NCI-H1436 (cell line): ENCODE measurements around the gene CENPM.
A peak's percentile ranks its signal among the peaks of the same experiment; 100 is the strongest.

Experiments
- DNase-seq: peaks from one replicate; lab custom pipeline; 2025; lab: John Stamatoyannopoulos, UW

The CENPM gene

GRCh38 chr22:41932353-41932752, 14.6 kb downstream of the CENPM start:
- no peak for DNase-seq

GRCh38 chr22:41931701-41932269, 15.2 kb downstream of the CENPM start:
- DNase-seq, result peak; percentile 69

DNA sequence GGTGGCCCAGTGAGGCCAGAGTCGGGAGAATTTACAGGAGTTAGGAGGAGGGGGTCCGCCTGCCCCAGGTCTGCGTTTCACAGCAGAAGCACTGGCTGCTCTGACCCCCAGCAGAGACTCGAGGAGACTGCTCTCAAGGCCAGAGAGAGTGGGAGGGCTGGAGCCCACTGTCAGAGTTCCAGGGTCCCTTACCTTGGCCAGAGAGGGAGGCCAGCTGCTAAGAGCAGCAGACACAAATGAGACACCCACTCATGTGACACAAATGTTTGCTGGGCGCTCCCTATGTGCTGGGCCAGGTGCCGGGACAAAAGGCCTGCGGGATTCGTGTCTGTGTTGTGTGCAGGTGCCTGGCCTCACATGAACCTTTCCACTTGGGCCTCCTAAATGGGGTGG, 17.5 kb downstream of the CENPM start:
- peak; percentile 30 for DNase-seq

DNA sequence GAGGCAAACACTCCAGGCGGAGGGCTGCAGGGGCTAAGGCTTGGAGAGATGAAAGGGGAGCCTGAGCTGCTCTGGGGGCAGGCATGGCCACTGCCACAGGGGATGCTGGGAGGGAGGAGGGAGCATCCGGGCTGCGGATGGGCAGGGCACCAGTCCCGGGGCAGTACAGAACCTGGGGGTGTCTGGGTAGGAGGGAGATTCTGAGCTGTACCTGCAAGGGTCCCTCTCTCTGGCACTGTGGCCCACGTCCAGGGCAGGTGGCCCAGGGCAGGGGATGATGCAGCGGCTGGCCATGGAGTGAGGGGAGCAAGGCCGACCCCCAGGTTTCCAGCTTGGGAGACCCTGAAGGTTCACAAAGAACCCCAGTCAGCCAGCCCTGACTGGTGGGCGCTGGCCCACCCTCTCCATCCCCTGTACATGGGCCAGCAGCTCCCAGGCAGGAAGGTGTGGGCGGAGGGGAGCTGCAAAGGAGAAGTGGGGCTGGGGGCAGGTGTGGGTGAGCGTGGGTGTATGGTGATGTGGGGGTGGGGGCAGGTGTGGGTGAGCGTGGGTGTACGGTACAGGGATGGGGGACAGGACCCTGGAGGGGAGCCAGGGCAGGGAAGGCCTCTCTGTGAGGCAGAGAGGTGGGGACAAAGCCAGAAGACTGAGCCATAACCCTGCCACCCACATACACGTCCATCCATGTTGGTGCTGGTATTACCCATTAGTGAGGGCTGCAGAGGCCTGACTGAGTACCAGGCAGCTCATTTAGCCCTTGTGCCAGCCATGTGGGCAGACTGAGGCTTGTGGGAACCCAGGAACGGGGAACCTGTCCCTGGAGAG, 18.1 kb downstream of the CENPM start:
- no peak for DNase-seq

DNA sequence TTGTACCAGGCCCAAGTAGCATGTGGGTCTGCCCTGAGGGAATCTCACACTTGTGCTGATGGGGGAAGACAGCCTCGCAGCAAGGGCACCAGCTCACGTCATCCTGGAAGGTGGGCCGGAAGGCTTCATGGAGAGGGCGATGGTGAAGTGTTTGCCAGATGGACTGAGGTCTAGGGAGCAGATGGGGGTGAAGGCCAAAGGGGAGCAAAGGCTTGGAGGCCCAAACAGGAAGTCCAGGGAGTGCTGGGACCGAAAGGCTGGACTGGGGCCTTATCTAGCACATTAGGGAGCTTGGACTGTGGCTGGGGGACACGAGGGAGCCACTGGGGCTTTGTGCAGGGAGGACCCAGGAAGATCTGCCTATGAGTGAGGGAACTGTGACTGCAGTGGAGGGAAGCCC, 19.1 kb downstream of the CENPM start:
- no peak for DNase-seq

DNA sequence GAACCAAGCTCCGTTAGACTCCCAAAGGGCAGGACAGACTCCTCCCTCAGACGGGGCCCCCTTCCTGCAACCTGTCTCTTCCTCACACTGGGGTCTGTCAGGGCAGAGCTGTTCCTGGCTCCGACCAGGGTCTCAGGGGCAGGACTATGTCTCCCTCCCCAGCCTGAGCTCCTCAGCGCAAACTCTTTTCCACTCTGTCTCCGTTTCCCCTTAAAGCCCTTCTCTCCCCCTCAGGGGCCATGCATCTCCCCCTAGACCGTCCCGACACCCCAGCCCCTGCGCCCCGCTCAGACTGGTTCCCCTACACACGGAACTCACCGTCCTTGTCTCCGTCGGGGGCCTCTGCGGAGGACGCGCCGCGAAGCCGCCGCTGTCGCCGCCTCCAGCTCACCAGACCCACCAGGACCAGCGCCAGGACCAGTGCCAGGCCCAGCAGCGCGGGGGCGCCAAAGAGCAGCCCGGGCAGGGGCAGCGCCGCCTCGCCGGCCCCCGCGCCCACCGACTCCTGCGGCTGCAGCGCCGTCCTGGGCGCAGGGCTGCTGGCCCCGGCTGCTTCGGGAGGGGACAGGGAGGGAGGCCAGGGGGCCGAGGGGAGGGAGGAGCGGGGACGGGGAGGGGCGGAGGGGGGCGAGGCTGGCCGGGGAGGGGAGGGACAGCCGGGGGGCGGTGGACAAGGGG, 21.0 kb downstream of the CENPM start:
- DNase-seq, result peak; percentile 76

- DNase-seq, result no peak
Measured at GRCh38 chr22:41923595-41924276, 23.2 kb downstream of the CENPM start.

GRCh38 chr22:41922940-41923594, 23.9 kb downstream of the CENPM start:
- no peak for DNase-seq

DNA sequence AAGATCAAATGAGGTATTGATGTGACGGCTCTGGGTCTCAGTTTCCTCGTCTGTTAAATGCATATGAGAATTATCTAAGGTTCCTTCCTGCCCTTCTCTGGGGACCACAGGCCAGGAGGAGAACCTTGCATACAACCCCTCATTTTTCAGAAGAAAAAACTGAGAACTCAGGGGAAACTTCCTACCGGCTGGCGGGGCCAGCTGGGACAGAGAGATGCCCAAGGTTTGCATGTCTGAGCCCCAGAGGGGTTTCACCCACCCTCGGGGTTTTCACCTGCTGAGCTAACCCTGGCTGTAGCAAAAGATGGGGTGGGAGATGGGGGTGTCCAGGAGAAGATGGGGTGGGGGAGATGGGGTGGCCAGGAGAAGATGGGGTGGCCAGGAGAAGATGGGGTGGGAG, 24.6 kb downstream of the CENPM start:
- DNase-seq, result no peak

GRCh38 chr22:41920271-41920976, 26.5 kb downstream of the CENPM start:
- no peak for DNase-seq

GRCh38 chr22:41919357-41920224, 27.4 kb downstream of the CENPM start:
- peak; percentile 29 for DNase-seq

GRCh38 chr22:41917903-41918791, 28.8 kb downstream of the CENPM start:
- DNase-seq, result peak; percentile 10

- no peak for DNase-seq
Measured at GRCh38 chr22:41917375-41917902, 29.5 kb downstream of the CENPM start.

GRCh38 chr22:41916745-41917358, 30.1 kb downstream of the CENPM start:
- no peak for DNase-seq

GRCh38 chr22:41915786-41916493, 31.0 kb downstream of the CENPM start:
- DNase-seq, result no peak

- DNase-seq, result peak; percentile 31
Measured at GRCh38 chr22:41915035-41915785, 31.7 kb downstream of the CENPM start, which contains the start of gene SHISA8. Gene SHISA8, minus strand, starts transcription at chr22:41915074. Its CDS starts 407 bp downstream, at chr22:41914667.

GRCh38 chr22:41914611-41915034, 32.3 kb downstream of the CENPM start:
- DNase-seq, result no peak
